ENCODE measurements around the gene TMEM217. TPM values are rescaled to one million over a fixed set of nuclear protein-coding genes. Genes with fewer than 3 reads are reported as not detected.

TMEM217 gene
- total and polyA plus RNA-seq, 2 of the 4 experiments (the other 2 are of a cell fraction), result 1.4 to 3.5 TPM

DNA sequence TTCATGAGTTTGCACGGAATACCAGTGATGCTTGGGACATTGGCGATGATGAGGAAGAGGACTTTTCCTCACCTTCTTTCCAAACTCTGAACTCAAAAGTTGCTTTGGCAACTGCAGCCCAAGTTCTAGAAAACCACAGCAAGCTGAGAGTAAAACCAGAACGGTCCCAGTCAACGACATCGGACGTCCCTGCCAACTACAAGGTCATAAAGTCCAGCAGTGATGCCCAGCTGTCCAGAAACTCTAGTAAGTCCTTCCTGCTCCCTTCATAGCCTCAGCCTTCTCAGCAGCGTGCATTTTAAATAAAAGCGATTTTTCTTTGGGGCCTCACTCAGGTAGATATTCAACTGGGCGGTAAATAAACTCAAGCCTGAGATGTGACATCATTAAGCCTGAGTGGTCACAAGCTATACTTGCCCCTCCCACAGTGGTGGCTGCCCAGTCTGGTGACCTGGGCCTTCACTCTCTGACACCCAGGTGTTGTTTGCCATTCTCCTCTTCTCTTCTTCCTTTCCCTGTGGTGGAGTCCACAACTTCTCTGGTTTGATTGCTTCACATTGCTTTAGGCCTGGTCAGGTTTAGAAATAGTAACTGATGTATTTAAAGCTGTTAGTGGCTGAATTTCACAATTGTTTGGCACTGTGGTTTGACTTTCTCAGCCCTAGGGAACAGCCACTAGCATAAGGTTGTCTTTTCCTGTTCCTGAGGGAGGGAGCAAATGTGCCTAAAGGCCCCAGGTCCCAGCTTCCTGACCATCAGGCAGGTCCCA is 21.6 kb upstream of the TMEM217 start:
- Histone ChIP-seq H2AK9ac (replicated peaks; ENCODE audit: low read depth, low read length, poor library complexity) (no peak overlapping the region), H3K4me2 (ENCODE audit: low read depth, low read length) (no peak overlapping the region; the same call in 1 of the 2 replicates), H3K79me1 (ENCODE audit: low read depth in 1 of 2, low read length in 2 of 2) (peaks cover 33 to 78% of the 10 kb centered on the region in 2 experiments), H3K14ac (replicated peaks; ENCODE audit: low read depth, low read length) (peak overlapping the region; percentile 9; the same call in 1 of the 2 replicates), H3K4me3 (ENCODE audit: insufficient read depth, low read depth, low read length) (no peak overlapping the region), H2BK5ac (ENCODE audit: low read depth, low read length, poor library complexity, severe bottlenecking) (peak overlapping the region; percentile 40), H2AFZ (replicated peaks; ENCODE audit: low read length, poor library complexity) (no peak overlapping the region), H3K56ac (ENCODE audit: extremely low read depth, insufficient read depth, low read length) (no peak overlapping the region), H4K8ac (ENCODE audit: low read depth in 2 of 2, low read length in 2 of 2) (no peak overlapping the region), H3K23ac (ENCODE audit: low read depth, low read length) (no peak overlapping the region), H3K9me3 (ENCODE audit: control insufficient read depth, insufficient read depth, low read length) (no peaks in the 10 kb centered on the region), H2AK5ac (ENCODE audit: low read depth, low read length) (no peak overlapping the region), H2BK20ac (ENCODE audit: low read depth, low read length) (no peak overlapping the region), H3K4ac (ENCODE audit: low read depth, low read length) (no peak overlapping the region), H3K36me3 (ENCODE audit: control insufficient read depth, insufficient read depth, low read length) (peaks cover 34% of the 10 kb centered on the region), H4K5ac (ENCODE audit: low read depth, low read length) (no peak overlapping the region), H4K20me1 (ENCODE audit: insufficient read depth, low read length) (peaks cover 37% of the 10 kb centered on the region), H3K27ac (ENCODE audit: insufficient read depth, low read length) (no peak overlapping the region; the same call in 1 of the 2 replicates), H2BK120ac (ENCODE audit: low read depth, low read length) (no peak overlapping the region), H3K9me1 (ENCODE audit: insufficient read depth, low read length) (peaks cover 15% of the 10 kb centered on the region; the same call in 1 of the 2 replicates), H3K9ac (ENCODE audit: low read depth, low read length) (no peak overlapping the region), H3K4me1 (ENCODE audit: control insufficient read depth, insufficient read depth, low read length) (peaks cover 25% of the 10 kb centered on the region), H2BK15ac (ENCODE audit: low read depth, low read length) (no peak overlapping the region), H3K27me3 (ENCODE audit: control insufficient read depth, insufficient read depth, low read length) (no peaks in the 10 kb centered on the region), H3K18ac (ENCODE audit: low read depth, low read length) (peak overlapping the region; percentile 20; the same call in 1 of the 2 replicates), H4K91ac (ENCODE audit: insufficient read depth, low read depth, low read length) (no peak overlapping the region)
- dilution Hi-C loops (cut with HindIII; ENCODE audit: low sequenced_read_pairs, unreplicated experiment), result no loop called here
- intact Hi-C loops (cut with micrococcal nuclease), result no loop called here
- in situ Hi-C loops (cut with MboI; ENCODE audit: low sequenced_read_pairs), result no loop called here
- no TSS peak for BruUV-seq (replicated peaks)
- 100% methylated on average over 2 of the region's 9 CpGs; no CpG with 5 or more reads in 1 of the 2 experiments for WGBS, 2 experiments (ENCODE audit: extremely low coverage in 2 of 2, insufficient read length in 1 of 2)
- CTCF ChIA-PET, result interaction anchor here (0.6 to 1.4 kb wide), 3 partner anchors 14 to 42 kb away, joined by 3 to 4 read pairs (median 3); no protein-coding TSS in a partner anchor
- TF ChIP-seq CEBPB (IDR thresholded peaks at IDR 0.05; ENCODE audit: low read depth, low read length), result peak; percentile 88
- TF ChIP-seq BHLHE40 (IDR thresholded peaks at IDR 0.05; ENCODE audit: low read depth, low read length), result no peak
- POLR2A ChIA-PET (ENCODE audit: unreplicated experiment), result no interaction called here
- ATAC-seq (ENCODE audit: low read depth) (peak; percentile 33), DNase-seq (peak; percentile 70)

Data from IMR-90 (cell line).